CD4-positive, alpha-beta T cell treated with Interleukin-21 for 1 hour (primary cell): ENCODE results near the gene WWOX.

Experiments
- DNase-seq: peaks from one replicate; pipeline ENCODE4 v3.0.0-alpha.2; 2020

The WWOX gene

GRCh38 chr16:78830599-78830998, 731.1 kb downstream of the WWOX start:
- DNase-seq: no peak

DNA sequence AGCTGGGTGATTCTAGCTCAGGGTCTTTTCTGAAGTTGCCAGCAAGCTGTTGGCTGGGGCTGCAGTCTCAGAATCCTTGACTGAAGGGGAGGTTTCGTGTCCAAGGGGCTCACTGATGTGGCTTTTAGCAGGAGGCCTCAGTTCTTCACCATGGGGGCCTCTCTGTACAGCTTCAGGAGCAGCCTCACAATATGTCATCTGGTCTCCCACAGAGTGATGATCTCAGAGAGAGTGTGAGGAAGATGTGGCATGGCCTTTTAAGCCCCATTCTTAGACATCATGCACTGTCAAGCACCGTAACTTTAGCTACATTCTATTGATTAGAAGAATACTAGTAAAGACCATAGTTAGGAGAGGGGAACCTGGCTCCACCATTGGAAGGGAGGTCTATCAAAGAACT, 732.6 kb downstream of the WWOX start:
- DNase-seq: no peak

DNA sequence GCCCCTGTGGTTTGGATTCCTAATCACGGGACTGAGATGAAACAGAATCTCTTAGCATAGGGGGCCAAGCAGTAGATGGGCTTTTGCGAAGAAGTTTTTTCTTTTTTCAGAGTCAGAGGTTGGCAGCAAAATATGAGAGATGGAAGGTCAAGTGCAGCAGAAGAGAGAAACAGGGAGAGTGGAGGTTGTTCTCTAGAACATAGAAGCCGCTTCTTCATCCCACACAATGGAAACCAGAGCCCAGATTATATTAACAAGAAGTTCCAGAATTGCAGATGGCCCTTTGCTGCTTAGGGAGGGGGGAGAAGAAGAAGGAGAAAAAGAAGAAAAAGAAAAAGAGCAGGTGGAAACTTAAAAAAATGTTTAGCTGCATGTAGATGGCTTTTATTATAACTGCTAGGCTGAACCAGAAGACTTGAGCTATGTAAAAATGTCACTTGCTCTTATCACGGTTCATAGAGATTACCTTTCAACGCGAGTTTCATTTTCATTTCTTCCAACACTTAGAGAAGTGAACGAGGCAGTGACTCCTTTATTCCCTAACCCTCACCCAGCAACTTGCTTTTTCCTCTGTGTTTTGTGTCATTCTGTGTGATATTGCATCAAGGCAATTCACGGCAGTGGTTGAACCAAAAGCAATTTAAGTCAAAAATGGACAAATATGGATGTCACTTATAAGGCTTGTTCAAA, 737.5 kb downstream of the WWOX start:
- DNase-seq: peak; percentile 8

GRCh38 chr16:78837706-78838105, 738.3 kb downstream of the WWOX start:
- DNase-seq: no peak

DNA sequence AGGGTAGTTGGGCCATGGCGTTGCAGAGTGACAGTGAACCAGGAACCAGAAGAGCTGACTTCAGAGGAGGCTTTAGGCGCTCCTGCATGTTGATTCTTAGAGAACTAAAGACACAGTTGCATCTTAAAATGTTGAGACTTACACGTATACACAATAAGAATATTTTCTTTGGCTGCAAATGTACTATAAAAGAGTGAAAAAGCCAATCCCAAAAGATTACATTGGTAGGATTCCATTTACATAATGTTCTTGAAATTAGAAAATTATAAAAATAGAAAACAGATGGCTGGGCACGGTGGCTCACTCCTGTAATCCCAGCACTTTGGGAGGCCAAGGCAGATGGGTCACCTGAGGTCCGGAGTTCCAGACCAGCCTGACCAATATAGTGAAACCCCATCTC, 738.8 kb downstream of the WWOX start:
- no peak for DNase-seq

DNA sequence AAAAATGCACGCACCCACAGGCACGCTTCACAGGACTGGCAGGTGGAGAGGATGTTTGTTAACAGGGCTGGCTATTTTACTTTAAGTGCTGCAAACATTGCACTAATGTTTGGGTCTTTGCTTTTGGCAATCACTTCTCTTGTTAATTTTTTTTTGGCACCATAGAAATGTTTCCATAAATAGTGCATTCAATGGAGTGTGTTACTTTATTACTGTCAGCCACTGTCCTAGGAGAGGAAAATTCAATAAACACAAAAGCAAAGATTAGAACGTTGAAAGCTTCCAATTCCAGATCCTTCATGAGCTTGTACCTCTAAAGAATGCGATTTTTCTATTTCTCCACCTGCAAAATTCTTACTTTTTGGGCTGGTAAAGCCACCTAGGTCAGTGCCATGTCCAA, 743.5 kb downstream of the WWOX start:
- DNase-seq: no peak

DNA sequence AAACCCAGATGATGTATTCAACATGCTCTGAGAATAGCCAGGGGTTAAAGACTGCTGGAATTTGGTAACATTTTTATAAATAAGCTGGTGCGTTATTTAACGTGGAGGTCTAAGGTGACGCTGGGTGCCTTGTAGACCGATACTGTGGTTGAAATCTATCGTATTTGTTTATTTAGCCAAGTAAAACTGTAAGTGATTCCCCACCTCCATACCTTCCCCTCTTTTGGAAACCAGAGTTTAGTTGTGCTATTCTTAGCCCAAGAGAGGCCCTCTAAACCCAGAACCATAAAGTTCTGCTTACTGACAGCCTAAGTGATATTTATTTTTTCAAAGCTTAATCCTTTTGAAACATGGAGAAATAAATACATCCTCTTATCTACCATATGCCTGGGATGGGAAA, 744.5 kb downstream of the WWOX start:
- no peak for DNase-seq

- no peak for DNase-seq
These were observed 745.2 kb downstream of the WWOX start for GRCh38 chr16:78844682-78845081.

- DNase-seq: no peak
These were observed 751.8 kb downstream of the WWOX start for GRCh38 chr16:78851266-78851665.

- DNase-seq: no peak
These were observed 752.7 kb downstream of the WWOX start for GRCh38 chr16:78852081-78852635.

DNA sequence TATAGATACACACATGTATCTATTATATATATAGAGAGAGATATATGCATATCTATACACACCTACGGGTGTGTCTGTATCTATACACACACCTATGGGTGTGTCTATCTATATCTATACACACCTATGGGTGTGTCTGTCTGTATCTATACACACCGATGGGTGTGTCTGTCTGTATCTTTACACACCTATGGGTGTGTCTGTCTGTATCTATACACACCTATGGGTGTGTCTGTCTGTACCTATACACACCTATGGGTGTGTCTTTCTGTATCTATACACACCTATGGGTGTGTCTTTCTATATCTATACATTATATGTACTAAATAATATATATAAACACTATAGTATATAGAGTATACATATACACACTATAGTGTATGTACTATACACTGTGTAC, 762.6 kb downstream of the WWOX start:
- no peak for DNase-seq

- no peak for DNase-seq
These were observed 767.1 kb downstream of the WWOX start for GRCh38 chr16:78866521-78866920.

DNA sequence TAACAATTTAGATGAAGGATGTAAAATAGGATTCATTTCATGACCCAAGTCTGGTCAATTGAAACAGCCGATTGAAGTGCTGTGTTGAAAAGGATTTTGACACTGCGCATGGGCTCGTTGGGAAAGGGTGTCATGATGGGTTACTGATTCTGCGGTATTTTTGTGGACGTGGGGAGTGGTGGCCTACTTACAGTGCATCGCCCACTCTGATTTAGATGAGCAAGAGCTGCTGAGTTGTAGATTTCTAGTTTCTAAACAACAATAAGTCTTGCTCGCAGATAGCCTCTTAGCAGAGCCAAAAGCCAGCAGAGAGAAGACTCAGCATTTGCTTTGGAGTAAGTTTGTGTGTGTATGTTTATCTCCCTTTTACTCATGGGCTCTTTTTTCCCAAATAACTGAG, 770.0 kb downstream of the WWOX start:
- no peak for DNase-seq

GRCh38 chr16:78871241-78871640, 771.8 kb downstream of the WWOX start:
- DNase-seq: no peak

GRCh38 chr16:78876671-78877070, 777.2 kb downstream of the WWOX start:
- no peak for DNase-seq

- no peak for DNase-seq
These were observed 777.7 kb downstream of the WWOX start for GRCh38 chr16:78877114-78877655.

DNA sequence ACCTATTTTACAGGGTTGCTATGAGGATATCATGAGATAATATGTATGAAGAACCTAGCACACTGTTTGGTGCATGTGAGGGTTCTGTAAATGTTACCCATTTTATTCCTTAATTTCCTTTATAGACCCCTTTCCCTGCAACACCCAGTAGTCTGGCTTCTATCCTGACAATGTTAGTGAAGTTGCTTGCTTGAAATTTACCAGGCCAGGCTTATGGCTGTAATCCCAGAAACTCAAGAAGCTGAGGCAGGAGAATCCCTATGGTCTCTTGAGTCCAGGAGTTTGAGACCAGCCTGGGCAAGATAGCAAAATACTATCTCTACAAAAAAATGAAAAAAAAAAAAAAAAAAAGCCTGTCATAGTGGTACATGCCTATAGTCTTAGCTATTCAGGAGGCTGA, 779.1 kb downstream of the WWOX start:
- DNase-seq: no peak

DNA sequence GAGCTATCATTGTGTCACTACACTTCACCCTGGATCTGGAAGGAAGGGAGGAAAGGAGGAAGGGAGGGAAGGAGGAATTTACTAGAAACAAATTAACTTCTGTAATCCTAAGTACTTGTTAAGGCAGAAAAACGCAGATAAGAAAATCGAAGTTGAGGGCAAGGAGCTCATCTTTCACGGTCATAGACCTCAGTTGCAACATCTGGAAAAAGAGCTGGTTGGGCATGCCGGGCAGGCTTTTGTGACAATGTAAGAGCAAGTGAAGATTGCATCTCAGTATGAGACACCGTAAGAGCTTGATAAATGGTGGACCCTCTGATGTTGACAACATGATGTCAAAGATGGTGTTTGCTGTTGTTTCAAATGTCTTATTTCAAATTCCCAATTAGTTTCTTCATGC, 779.6 kb downstream of the WWOX start:
- no peak for DNase-seq

- no peak for DNase-seq
These were observed 782.7 kb downstream of the WWOX start for GRCh38 chr16:78882150-78882549.

DNA sequence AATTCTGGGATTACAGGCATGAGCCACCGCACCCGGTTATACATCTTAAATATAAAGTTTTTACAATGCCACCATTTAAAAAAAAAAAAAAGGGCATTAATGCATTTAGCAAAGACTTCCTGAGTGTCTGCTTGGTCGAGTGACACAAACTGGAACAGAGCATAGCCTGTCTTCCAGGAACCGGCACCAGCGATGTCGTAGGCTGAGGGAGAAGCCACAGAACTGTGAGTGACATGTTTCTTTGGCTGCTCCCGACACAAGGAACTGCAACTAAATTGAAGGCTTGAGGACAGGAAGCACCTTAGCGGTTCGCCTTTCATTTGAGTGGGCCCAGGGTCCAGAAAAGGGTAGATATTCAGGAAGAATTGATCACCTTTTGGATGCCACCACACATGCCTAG, 783.3 kb downstream of the WWOX start:
- DNase-seq: no peak

- no peak for DNase-seq
These were observed 784.8 kb downstream of the WWOX start for GRCh38 chr16:78884204-78884603.

- DNase-seq: no peak
These were observed 789.9 kb downstream of the WWOX start for GRCh38 chr16:78889346-78889745.

- peak; percentile 46 for DNase-seq
These were observed 791.0 kb downstream of the WWOX start for GRCh38 chr16:78890373-78890895.

- peak; percentile 40 for DNase-seq
These were observed 793.7 kb downstream of the WWOX start for GRCh38 chr16:78892951-78893733.
